ENCODE measurements around the gene SLC45A1.

SLC45A1 gene

GRCh38 chr1:8348047-8348776, 30.3 kb downstream of the SLC45A1 start:
- peaks cover 20% of the 10 kb centered on the region for H3K36me3 Mint-ChIP-seq (ENCODE audit: insufficient read depth)
- no peaks in the 10 kb centered on the region for H3K9me3 Mint-ChIP-seq
- peaks cover 5% of the 10 kb centered on the region in 2 donors for H3K4me1 Mint-ChIP-seq (ENCODE audit: low read depth in 2 of 2)
- H3K4me3 Mint-ChIP-seq = no peak overlapping the region
- peaks cover 6 to 9% of the 10 kb centered on the region in 2 donors for H3K27me3 Mint-ChIP-seq
- ATAC-seq (replicated peaks) = no peak
- no peak for DNase-seq
- H3K27ac Mint-ChIP-seq = no peak overlapping the region

GRCh38 chr1:8348777-8349472, 31.0 kb downstream of the SLC45A1 start:
- Mint-ChIP-seq H3K4me1 (ENCODE audit: low read depth in 2 of 2) (peaks cover 5% of the 10 kb centered on the region in 2 donors), H3K9me3 (no peaks in the 10 kb centered on the region), H3K36me3 (ENCODE audit: insufficient read depth) (peaks cover 21% of the 10 kb centered on the region), H3K4me3 (no peak overlapping the region), H3K27me3 (peaks cover 6 to 9% of the 10 kb centered on the region in 2 donors), H3K27ac (peak overlapping the region in 1 of 2 donors; percentile 47)
- ATAC-seq (replicated peaks) (peak; percentile 88), DNase-seq (peak; percentile 62 to 70 (median 69))

GRCh38 chr1:8349473-8349865, 31.6 kb downstream of the SLC45A1 start:
- H3K27ac Mint-ChIP-seq = no peak overlapping the region

GRCh38 chr1:8349961-8350360, 32.0 kb downstream of the SLC45A1 start:
- Mint-ChIP-seq H3K4me3 (no peak overlapping the region), H3K4me1 (ENCODE audit: low read depth in 2 of 2) (peaks cover 5% of the 10 kb centered on the region in 2 donors), H3K27ac (no peak overlapping the region), H3K36me3 (ENCODE audit: insufficient read depth) (peaks cover 27% of the 10 kb centered on the region), H3K9me3 (no peaks in the 10 kb centered on the region), H3K27me3 (peaks cover 6 to 9% of the 10 kb centered on the region in 2 donors)
- DNase-seq (no peak), ATAC-seq (replicated peaks) (no peak)

More at GRCh38 chr1:8349473-8349865, 31.6 kb downstream of the SLC45A1 start:
- H3K36me3 Mint-ChIP-seq (ENCODE audit: insufficient read depth) = peaks cover 22% of the 10 kb centered on the region
- no peak for DNase-seq
- H3K4me1 Mint-ChIP-seq (ENCODE audit: low read depth in 2 of 2) = peaks cover 5% of the 10 kb centered on the region in 2 donors
- ATAC-seq (replicated peaks) = no peak
- no peaks in the 10 kb centered on the region for H3K9me3 Mint-ChIP-seq
- H3K4me3 Mint-ChIP-seq = no peak overlapping the region
- H3K27me3 Mint-ChIP-seq = peaks cover 6 to 9% of the 10 kb centered on the region in 2 donors

DNA sequence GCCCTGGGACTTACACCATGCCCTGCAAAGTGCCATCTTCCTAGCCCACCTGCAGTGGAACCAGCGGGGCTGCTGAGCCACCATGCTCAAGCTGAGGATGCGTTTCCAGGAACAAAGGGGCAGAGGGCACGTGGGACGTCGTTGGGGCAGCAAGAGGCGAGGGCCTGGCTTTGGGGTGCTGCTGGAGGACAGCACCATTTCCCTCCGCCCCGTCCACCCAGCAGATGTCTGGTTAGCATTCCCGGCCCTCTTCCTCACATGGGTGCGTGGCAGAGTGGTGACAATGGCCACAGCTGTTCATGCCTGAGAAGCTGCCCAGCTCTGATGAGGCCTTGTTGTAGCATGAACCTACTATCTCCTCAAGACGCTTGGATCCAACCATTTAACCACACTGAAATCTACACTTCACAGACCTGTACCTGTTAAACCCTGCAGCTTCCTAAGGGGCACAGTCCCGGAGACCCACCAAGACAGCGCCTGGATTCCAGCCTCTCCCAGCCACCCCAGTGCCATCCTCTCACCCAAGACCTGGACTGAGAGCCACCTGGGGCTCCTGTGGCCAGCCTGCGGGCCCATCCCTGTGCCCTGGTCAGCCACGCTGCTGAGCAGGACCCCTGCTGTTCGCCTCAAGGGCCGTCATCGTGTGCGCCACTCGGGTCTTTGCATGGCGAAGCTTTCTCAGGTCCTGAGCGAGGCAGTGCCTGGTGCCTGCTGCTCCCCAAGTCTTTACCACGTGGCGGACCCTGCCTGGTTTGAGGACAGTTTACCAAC, 33.2 kb downstream of the SLC45A1 start:
- Mint-ChIP-seq H3K36me3 (ENCODE audit: insufficient read depth) (peaks cover 35% of the 10 kb centered on the region), H3K9me3 (no peaks in the 10 kb centered on the region), H3K4me1 (ENCODE audit: low read depth in 2 of 2) (peaks cover 5% of the 10 kb centered on the region in 2 donors), H3K4me3 (no peak overlapping the region), H3K27me3 (peaks cover 6 to 9% of the 10 kb centered on the region in 2 donors), H3K27ac (peak overlapping the region in 1 of 2 donors; percentile 20)
- no peak for ATAC-seq (replicated peaks)
- DNase-seq = no peak

GRCh38 chr1:8351693-8352470, 34.0 kb downstream of the SLC45A1 start:
- H3K4me1 Mint-ChIP-seq (ENCODE audit: low read depth in 2 of 2) = peaks cover 5 to 6% of the 10 kb centered on the region in 2 donors
- ATAC-seq (replicated peaks) (no peak), DNase-seq (no peak)
- no peaks in the 10 kb centered on the region for H3K9me3 Mint-ChIP-seq
- H3K4me3 Mint-ChIP-seq = no peak overlapping the region
- H3K36me3 Mint-ChIP-seq (ENCODE audit: insufficient read depth) = peaks cover 36% of the 10 kb centered on the region
- H3K27ac Mint-ChIP-seq = no peak overlapping the region
- H3K27me3 Mint-ChIP-seq = peaks cover 6 to 9% of the 10 kb centered on the region in 2 donors

DNA sequence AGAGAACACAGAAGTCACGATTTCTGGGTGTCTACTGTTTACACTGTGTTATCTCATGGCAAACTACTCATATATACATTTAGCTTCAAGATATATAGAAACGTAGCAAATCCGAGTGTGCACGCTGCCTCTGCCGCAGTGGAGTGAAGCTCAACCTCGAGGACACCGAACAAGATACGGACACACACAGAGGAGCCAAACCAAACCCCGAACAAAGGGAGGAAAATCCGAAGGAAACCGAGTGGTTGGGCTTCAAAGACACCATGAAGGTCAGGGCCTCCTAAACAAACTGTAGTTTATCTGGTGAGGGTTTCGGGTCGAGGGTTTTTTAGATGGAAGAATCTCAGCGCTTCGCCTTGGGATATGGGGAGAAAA, 34.5 kb downstream of the SLC45A1 start:
- H3K4me1 Mint-ChIP-seq (ENCODE audit: low read depth in 2 of 2) = peaks cover 5 to 7% of the 10 kb centered on the region in 2 donors
- peak overlapping the region in 1 of 2 donors; percentile 49 for H3K27ac Mint-ChIP-seq
- peaks cover 6 to 9% of the 10 kb centered on the region in 2 donors for H3K27me3 Mint-ChIP-seq
- no peaks in the 10 kb centered on the region for H3K9me3 Mint-ChIP-seq
- peaks cover 38% of the 10 kb centered on the region for H3K36me3 Mint-ChIP-seq (ENCODE audit: insufficient read depth)
- ATAC-seq (replicated peaks) = no peak
- H3K4me3 Mint-ChIP-seq = no peak overlapping the region
- DNase-seq = no peak

GRCh38 chr1:8352886-8353785, 35.2 kb downstream of the SLC45A1 start:
- Mint-ChIP-seq H3K4me3 (no peak overlapping the region), H3K27me3 (peaks cover 6 to 9% of the 10 kb centered on the region in 2 donors), H3K9me3 (no peaks in the 10 kb centered on the region), H3K27ac (peak overlapping the region in 1 of 2 donors; percentile 49), H3K36me3 (ENCODE audit: insufficient read depth) (peaks cover 42% of the 10 kb centered on the region), H3K4me1 (ENCODE audit: low read depth in 2 of 2) (peaks cover 5 to 7% of the 10 kb centered on the region in 2 donors)
- ATAC-seq (replicated peaks) = no peak
- DNase-seq = no peak

- Mint-ChIP-seq H3K9me3 (no peaks in the 10 kb centered on the region), H3K36me3 (ENCODE audit: insufficient read depth) (peaks cover 48% of the 10 kb centered on the region), H3K4me3 (no peak overlapping the region), H3K27ac (peak overlapping the region in 1 of 2 donors; percentile 18), H3K27me3 (peaks cover 1 to 3% of the 10 kb centered on the region in 2 donors), H3K4me1 (ENCODE audit: low read depth in 2 of 2) (peaks cover under 1 to 4% of the 10 kb centered on the region in 2 donors)
- DNase-seq (no peak), ATAC-seq (replicated peaks) (no peak)
These were observed 36.1 kb downstream of the SLC45A1 start for GRCh38 chr1:8354038-8354437.

GRCh38 chr1:8355439-8356255, 37.7 kb downstream of the SLC45A1 start:
- Mint-ChIP-seq H3K27ac (peak overlapping the region in 1 of 2 donors; percentile 63), H3K4me3 (no peak overlapping the region), H3K9me3 (no peaks in the 10 kb centered on the region), H3K36me3 (ENCODE audit: insufficient read depth) (peaks cover 48% of the 10 kb centered on the region), H3K4me1 (ENCODE audit: low read depth in 2 of 2) (peaks cover 0 to 3% of the 10 kb centered on the region in 2 donors), H3K27me3 (no peaks in the 10 kb centered on the region)
- ATAC-seq (replicated peaks) = no peak
- no peak for DNase-seq

DNA sequence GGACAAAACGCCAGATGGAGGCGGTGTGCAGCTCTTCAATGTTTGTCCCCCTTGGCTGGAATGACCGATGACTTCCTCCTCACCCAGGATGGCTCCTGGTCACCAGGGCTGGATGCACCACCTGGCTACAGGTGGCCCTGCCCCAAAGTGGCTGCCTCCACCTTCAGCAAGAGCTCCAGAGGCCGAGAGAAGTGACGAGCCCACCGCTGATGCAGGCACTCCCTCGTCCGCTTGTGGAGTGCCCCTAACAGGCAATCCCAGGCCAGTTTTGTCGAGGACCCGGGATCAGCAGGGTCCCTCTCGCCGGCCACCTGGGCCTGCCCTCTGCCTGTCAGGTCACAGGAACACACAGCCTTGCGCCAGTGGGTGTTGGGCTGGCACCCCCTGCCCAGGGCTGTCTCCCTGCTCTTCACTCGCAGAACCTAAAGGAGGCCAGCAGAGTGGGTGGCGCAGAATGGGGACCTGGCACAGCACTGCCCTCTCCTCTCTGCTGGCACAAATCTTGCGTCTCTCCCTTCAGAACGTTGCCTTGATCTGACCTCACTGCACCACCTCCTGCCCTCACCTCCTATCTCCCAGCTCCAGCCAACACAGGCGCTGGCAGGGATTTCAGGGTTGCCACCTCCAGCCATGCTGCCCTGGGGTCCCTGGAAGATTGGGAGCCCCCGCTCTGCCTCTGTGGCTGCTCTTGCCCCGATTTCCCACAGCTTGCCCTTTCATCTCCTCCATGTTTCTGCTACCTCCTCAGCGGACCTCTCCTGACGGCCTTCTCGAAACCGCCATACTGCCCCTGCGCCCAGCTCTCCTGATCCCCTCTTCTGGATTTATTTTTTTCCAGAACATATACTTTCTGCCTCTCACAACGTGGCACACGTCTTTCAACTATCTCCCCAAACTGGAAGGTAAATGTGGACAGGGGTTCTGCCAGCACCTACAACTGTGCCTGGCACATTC, 38.6 kb downstream of the SLC45A1 start:
- Mint-ChIP-seq H3K9me3 (no peaks in the 10 kb centered on the region), H3K27me3 (no peaks in the 10 kb centered on the region), H3K27ac (peak overlapping the region; percentile 63 to 82), H3K4me3 (no peak overlapping the region), H3K4me1 (ENCODE audit: low read depth in 2 of 2) (peaks cover 0 to 3% of the 10 kb centered on the region in 2 donors), H3K36me3 (ENCODE audit: insufficient read depth) (peaks cover 47% of the 10 kb centered on the region)
- no peak for ATAC-seq (replicated peaks)
- DNase-seq = no peak

Data from effector memory CD8-positive, alpha-beta T cell (primary cell).